ENCODE measurements around the gene STX18. TPM values are rescaled to one million over a fixed set of nuclear protein-coding genes. Genes with fewer than 3 reads are reported as not detected.

Gene STX18
- total and polyA plus RNA-seq, 4 donors = 10.2 to 17.1 (median 12.4) TPM

DNA sequence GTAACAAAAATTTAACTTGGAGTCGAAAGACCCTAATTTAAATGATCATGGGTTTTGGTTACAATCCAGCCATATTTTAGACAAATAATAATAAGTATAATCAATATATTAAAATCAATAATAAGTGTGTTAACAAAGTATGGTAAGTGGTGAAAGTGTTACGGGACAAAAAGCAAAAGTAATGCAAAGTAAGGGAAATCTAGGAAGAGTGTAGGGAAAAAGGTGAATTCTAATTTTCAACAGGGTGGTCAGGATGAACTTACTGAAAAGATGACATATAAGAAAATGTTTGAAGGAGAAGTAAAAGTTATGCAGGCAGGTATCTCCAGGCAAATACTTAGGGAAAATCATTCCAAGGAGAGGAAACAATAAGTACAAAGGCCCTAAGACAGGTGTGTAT lies 32.3 kb downstream of the STX18 start:
- 96% methylated on average over 2 of the region's 2 CpGs for WGBS
- no peak overlapping the region for H3K27ac ChIP-seq (ENCODE audit: low read depth in 1 of 2, low read length in 2 of 2)
- no peak overlapping the region for H3K9ac ChIP-seq (ENCODE audit: low read depth in 1 of 2, low read length in 2 of 2)
- no peaks in the 10 kb centered on the region for H3K27me3 ChIP-seq (ENCODE audit: control insufficient read depth in 4 of 4, insufficient read depth in 4 of 4, low read length in 3 of 4)
- peaks cover 4 to 18% (median 12%) of the 10 kb centered on the region in 4 donors for H3K4me1 ChIP-seq (ENCODE audit: control insufficient read depth in 4 of 4, insufficient read depth in 4 of 4, low read length in 3 of 4)
- no peaks in the 10 kb centered on the region for H3K36me3 ChIP-seq (ENCODE audit: control insufficient read depth in 4 of 4, insufficient read depth in 3 of 4, low read depth in 1 of 4, low read length in 3 of 4)
- no peak for TF ChIP-seq FOXA1 (IDR thresholded peaks at IDR 0.05)
- no peak for TF ChIP-seq HNF4A (conservative IDR thresholded peaks at IDR 0.05)
- TF ChIP-seq SP1 (IDR thresholded peaks at IDR 0.05) = no peak
- no peak for TF ChIP-seq JUND (IDR thresholded peaks at IDR 0.05)
- TF ChIP-seq HNF4G (IDR thresholded peaks at IDR 0.05) = no peak
- no peak for TF ChIP-seq FOXA2 (IDR thresholded peaks at IDR 0.05)
- TF ChIP-seq RAD21 (IDR thresholded peaks at IDR 0.05) = no peak
- TF ChIP-seq, protein P1, sequence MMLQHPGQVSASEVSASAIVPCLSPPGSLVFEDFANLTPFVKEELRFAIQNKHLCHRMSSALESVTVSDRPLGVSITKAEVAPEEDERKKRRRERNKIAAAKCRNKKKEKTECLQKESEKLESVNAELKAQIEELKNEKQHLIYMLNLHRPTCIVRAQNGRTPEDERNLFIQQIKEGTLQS (IDR thresholded peaks at IDR 0.05) = no peak
- no peak overlapping the region for H3K4me3 ChIP-seq (ENCODE audit: low read depth in 1 of 3, low read length in 3 of 3)
- no peaks in the 10 kb centered on the region for H3K9me3 ChIP-seq (ENCODE audit: control insufficient read depth in 4 of 4, low read length in 3 of 4)
- DNase-seq (ENCODE audit: low spot score) = no peak

DNA sequence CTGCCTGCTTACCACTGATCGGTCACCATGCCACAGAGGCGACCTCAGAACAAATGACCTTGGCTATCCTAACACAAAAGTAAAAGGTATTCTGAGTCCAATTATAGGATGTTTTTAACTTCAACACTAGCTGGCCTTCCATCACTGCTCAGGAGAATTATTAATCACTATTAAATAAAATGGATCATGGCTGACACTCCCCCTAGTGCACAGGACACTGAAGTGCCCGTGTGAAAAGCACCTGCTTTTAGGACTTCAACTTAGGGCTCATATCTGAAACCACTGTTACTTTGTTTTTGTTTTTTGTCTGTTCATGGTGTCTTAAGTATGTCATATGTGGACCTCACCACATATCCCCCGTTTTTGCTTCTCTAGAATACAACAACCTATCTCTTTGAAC lies 33.9 kb downstream of the STX18 start:
- Histone ChIP-seq H3K27me3 (ENCODE audit: control insufficient read depth in 4 of 4, insufficient read depth in 4 of 4, low read length in 3 of 4) (no peaks in the 10 kb centered on the region), H3K4me3 (ENCODE audit: low read depth in 1 of 3, low read length in 3 of 3) (no peak overlapping the region), H3K9ac (ENCODE audit: low read depth in 1 of 2, low read length in 2 of 2) (no peak overlapping the region), H3K9me3 (ENCODE audit: control insufficient read depth in 4 of 4, low read length in 3 of 4) (no peaks in the 10 kb centered on the region), H3K4me1 (ENCODE audit: control insufficient read depth in 4 of 4, insufficient read depth in 4 of 4, low read length in 3 of 4) (peaks cover 4 to 18% (median 12%) of the 10 kb centered on the region in 4 donors), H3K27ac (ENCODE audit: low read depth in 1 of 2, low read length in 2 of 2) (no peak overlapping the region), H3K36me3 (ENCODE audit: control insufficient read depth in 4 of 4, insufficient read depth in 3 of 4, low read depth in 1 of 4, low read length in 3 of 4) (no peaks in the 10 kb centered on the region)
- TF ChIP-seq YY1 (IDR thresholded peaks at IDR 0.05) = no peak
- TF ChIP-seq RAD21 (IDR thresholded peaks at IDR 0.05) = peak; percentile 66 to 77
- TF ChIP-seq, protein P2, sequence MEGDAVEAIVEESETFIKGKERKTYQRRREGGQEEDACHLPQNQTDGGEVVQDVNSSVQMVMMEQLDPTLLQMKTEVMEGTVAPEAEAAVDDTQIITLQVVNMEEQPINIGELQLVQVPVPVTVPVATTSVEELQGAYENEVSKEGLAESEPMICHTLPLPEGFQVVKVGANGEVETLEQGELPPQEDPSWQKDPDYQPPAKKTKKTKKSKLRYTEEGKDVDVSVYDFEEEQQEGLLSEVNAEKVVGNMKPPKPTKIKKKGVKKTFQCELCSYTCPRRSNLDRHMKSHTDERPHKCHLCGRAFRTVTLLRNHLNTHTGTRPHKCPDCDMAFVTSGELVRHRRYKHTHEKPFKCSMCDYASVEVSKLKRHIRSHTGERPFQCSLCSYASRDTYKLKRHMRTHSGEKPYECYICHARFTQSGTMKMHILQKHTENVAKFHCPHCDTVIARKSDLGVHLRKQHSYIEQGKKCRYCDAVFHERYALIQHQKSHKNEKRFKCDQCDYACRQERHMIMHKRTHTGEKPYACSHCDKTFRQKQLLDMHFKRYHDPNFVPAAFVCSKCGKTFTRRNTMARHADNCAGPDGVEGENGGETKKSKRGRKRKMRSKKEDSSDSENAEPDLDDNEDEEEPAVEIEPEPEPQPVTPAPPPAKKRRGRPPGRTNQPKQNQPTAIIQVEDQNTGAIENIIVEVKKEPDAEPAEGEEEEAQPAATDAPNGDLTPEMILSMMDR (IDR thresholded peaks at IDR 0.05; ENCODE audit: low read depth, low read length, missing input control) = peak; percentile 63
- no peak for DNase-seq (ENCODE audit: low spot score)
- WGBS = 55% methylated on average over 4 of the region's 4 CpGs

DNA sequence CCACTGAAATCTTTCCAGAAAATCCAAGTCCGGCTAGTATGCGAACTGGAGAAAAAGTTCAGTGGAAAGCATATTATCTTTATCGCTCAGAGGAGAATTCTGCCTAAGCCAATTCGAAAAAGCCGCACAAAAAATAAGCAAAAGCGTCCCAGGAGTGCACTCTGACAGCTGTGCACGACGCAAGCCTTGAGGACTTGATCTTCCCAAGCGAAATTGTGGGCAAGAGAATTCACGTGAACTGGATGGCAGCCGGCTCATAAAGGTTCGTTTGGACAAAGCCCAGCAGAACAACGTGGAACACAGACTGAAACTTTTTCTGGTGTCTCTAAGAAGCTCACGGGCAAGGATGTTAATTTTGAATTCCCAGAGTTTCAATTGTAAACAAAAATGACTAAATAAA lies 34.4 kb downstream of the STX18 start:
- DNase-seq (ENCODE audit: low spot score) = no peak
- WGBS = 91% methylated on average over 14 of the region's 14 CpGs
- Histone ChIP-seq H3K36me3 (ENCODE audit: control insufficient read depth in 4 of 4, insufficient read depth in 3 of 4, low read depth in 1 of 4, low read length in 3 of 4) (no peaks in the 10 kb centered on the region), H3K4me1 (ENCODE audit: control insufficient read depth in 4 of 4, insufficient read depth in 4 of 4, low read length in 3 of 4) (peaks cover 4 to 15% (median 10%) of the 10 kb centered on the region in 4 donors), H3K27ac (ENCODE audit: low read depth in 1 of 2, low read length in 2 of 2) (no peak overlapping the region), H3K9ac (ENCODE audit: low read depth in 1 of 2, low read length in 2 of 2) (no peak overlapping the region), H3K4me3 (ENCODE audit: low read depth in 1 of 3, low read length in 3 of 3) (no peak overlapping the region), H3K9me3 (ENCODE audit: control insufficient read depth in 4 of 4, low read length in 3 of 4) (no peaks in the 10 kb centered on the region), H3K27me3 (ENCODE audit: control insufficient read depth in 4 of 4, insufficient read depth in 4 of 4, low read length in 3 of 4) (no peaks in the 10 kb centered on the region)
- TF ChIP-seq, protein P3, sequence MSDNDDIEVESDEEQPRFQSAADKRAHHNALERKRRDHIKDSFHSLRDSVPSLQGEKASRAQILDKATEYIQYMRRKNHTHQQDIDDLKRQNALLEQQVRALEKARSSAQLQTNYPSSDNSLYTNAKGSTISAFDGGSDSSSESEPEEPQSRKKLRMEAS (IDR thresholded peaks at IDR 0.05) = no peak
- TF ChIP-seq TAF1 (conservative IDR thresholded peaks at IDR 0.05) (no peak), RXRA (IDR thresholded peaks at IDR 0.05) (no peak), HNF4G (IDR thresholded peaks at IDR 0.05) (no peak), RAD21 (IDR thresholded peaks at IDR 0.05) (no peak)

DNA sequence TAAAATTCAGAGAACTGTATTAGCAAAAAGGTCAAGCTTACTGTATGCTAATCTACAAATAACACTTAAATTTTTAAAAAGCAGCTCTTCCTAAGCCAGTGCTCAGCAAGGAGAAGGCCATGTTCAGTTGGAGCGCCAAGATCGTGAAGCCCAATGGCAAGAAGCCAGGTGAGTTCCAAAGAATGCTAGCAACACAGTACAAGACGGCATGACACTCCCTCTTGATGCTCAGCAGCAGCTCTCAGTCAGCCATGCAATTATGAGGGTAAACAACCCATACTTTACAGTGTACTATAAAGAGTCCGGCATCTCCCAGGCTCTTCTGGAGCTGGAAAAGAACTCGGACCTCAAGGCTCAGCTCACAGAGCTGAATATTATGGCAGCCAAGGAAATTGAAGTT lies 34.9 kb downstream of the STX18 start:
- no peaks in the 10 kb centered on the region for H3K27me3 ChIP-seq (ENCODE audit: control insufficient read depth in 4 of 4, insufficient read depth in 4 of 4, low read length in 3 of 4)
- WGBS = 80% methylated on average over 5 of the region's 5 CpGs
- peaks cover 2 to 10% (median 7%) of the 10 kb centered on the region in 4 donors for H3K4me1 ChIP-seq (ENCODE audit: control insufficient read depth in 4 of 4, insufficient read depth in 4 of 4, low read length in 3 of 4)
- H3K27ac ChIP-seq (ENCODE audit: low read depth in 1 of 2, low read length in 2 of 2) = no peak overlapping the region
- no peak overlapping the region for H3K9ac ChIP-seq (ENCODE audit: low read depth in 1 of 2, low read length in 2 of 2)
- DNase-seq (ENCODE audit: low spot score) = no peak
- H3K36me3 ChIP-seq (ENCODE audit: control insufficient read depth in 4 of 4, insufficient read depth in 3 of 4, low read depth in 1 of 4, low read length in 3 of 4) = no peaks in the 10 kb centered on the region
- no peaks in the 10 kb centered on the region for H3K9me3 ChIP-seq (ENCODE audit: control insufficient read depth in 4 of 4, low read length in 3 of 4)
- H3K4me3 ChIP-seq (ENCODE audit: low read depth in 1 of 3, low read length in 3 of 3) = no peak overlapping the region
- TF ChIP-seq SP1 (IDR thresholded peaks at IDR 0.05) (no peak), JUND (IDR thresholded peaks at IDR 0.05) (no peak), FOXA2 (IDR thresholded peaks at IDR 0.05) (no peak), GABPA (IDR thresholded peaks at IDR 0.05 in 1 of 2, conservative IDR thresholded peaks at IDR 0.05 in 1 of 2) (no peak), HNF4G (IDR thresholded peaks at IDR 0.05) (no peak), TAF1 (conservative IDR thresholded peaks at IDR 0.05) (no peak), RXRA (IDR thresholded peaks at IDR 0.05) (no peak), YY1 (IDR thresholded peaks at IDR 0.05) (no peak), EGR1 (IDR thresholded peaks at IDR 0.05; ENCODE audit: low read depth in 2 of 2) (no peak), NR2F2 (IDR thresholded peaks at IDR 0.05) (no peak), HNF4A (conservative IDR thresholded peaks at IDR 0.05) (no peak), FOXA1 (IDR thresholded peaks at IDR 0.05) (no peak)
- TF ChIP-seq, protein P4, sequence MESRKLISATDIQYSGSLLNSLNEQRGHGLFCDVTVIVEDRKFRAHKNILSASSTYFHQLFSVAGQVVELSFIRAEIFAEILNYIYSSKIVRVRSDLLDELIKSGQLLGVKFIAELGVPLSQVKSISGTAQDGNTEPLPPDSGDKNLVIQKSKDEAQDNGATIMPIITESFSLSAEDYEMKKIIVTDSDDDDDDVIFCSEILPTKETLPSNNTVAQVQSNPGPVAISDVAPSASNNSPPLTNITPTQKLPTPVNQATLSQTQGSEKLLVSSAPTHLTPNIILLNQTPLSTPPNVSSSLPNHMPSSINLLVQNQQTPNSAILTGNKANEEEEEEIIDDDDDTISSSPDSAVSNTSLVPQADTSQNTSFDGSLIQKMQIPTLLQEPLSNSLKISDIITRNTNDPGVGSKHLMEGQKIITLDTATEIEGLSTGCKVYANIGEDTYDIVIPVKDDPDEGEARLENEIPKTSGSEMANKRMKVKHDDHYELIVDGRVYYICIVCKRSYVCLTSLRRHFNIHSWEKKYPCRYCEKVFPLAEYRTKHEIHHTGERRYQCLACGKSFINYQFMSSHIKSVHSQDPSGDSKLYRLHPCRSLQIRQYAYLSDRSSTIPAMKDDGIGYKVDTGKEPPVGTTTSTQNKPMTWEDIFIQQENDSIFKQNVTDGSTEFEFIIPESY (IDR thresholded peaks at IDR 0.05) = no peak
- TF ChIP-seq, protein P2 (IDR thresholded peaks at IDR 0.05; ENCODE audit: low read depth, low read length, missing input control) = no peak
- TF ChIP-seq, protein P3 (IDR thresholded peaks at IDR 0.05) = no peak

Measured in liver (tissue), 9 donors.